ENCODE measurements around the gene ANXA6. TPM values are rescaled to one million over a fixed set of nuclear protein-coding genes. Genes with fewer than 3 reads are reported as not detected.

ANXA6 gene
- polyA plus RNA-seq, 12 donors = 239 to 380 (median 352) TPM; not detected in 1

DNA sequence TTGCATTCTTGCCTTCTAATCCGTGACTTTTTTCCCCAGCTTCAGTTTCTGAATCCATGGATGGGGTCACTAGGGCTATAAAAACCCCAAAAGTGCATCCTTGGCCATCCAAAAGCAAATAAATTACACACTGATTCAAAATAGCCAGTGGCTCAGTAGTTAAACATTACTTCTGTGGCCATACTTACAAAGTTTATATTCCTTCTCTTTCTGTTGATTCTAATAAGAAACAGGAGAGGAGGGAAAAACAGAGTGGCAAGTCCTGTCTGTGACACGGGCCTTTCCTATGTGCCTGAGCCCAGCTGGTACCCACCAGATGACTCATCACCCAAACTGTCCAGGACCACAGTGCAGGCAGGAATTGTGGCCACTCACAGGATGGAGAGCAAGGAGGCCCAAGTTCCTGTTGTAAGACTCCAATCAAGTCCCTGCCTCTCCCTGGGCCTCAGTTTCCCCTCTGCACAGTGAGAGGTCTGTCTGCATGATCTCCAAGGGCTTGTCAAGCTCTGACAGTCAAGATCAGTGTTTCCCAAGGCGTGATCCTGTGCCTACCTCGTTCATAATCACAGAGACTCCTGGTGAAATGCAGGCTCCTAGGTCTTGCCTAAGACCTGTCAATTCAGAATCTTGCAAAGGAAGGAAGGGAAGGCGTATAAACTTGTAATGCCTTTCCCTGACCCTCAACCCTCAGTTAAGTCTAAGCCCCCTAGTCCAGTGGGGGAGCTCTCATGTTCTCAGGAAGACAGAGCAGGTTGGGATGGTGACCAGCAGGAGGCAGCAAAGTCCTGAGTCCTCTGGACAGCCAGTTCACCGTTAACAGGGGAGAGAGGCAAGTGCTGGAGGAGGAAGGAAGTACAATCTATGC is 106.3 kb downstream of the ANXA6 start:
- DNase-seq = peak; percentile 82

Other genes starting within 250 kb of the ANXA6 start
- gene GPX3, start 137.2 kb downstream of the ANXA6 start, polyA plus RNA-seq (ENCODE audit: insufficient read length in 12 of 12) = 10 to 100 TPM in 11 of 12 donors, not detected in 1; 21.8 to 71.8 (median 51.7) TPM
- gene TNIP1, start 76.7 kb downstream of the ANXA6 start, polyA plus RNA-seq (ENCODE audit: insufficient read length in 12 of 12) = 100 to 1,000 TPM in 4 of 12 donors, 10 to 100 TPM in 7, not detected in 1; 63.0 to 115 (median 79.8) TPM
- gene CCDC69, start 66.3 kb upstream of the ANXA6 start, polyA plus RNA-seq (ENCODE audit: insufficient read length in 12 of 12) = 100 to 1,000 TPM in 4 of 12 donors, 10 to 100 TPM in 7, not detected in 1; 51.8 to 126 (median 93.4) TPM
- gene GM2A, start 95.4 kb upstream of the ANXA6 start, polyA plus RNA-seq (ENCODE audit: insufficient read length in 12 of 12) = 10 to 100 TPM in 11 of 12 donors, not detected in 1; 17.8 to 36.2 (median 25.8) TPM
- gene SLC36A3, start 146.0 kb upstream of the ANXA6 start, polyA plus RNA-seq (ENCODE audit: insufficient read length in 12 of 12) = not detected
- under 1 TPM in 8 of 12 donors, not detected in 4; 0.10 to 0.59 (median 0.29) TPM for gene SLC36A2, start 189.8 kb upstream of the ANXA6 start, polyA plus RNA-seq (ENCODE audit: insufficient read length in 12 of 12)

Measured in muscle of arm (tissue), 12 donors.